PC-3 (cell line): ENCODE measurements around the gene STOX2. TPM values are rescaled to one million over a fixed set of nuclear protein-coding genes. Genes with fewer than 3 reads are reported as not detected.

Experiments
- ATAC-seq: fragments of 200-7000 bp; cut with Tn5 transposase; 2 replicates; pipeline ENCODE4 v1.9.1; 2020; ENCODE audit warnings: mild to moderate bottlenecking, moderate library complexity
- BruUV-seq: library from RNA; stranded (reverse); fragments of 400-500 nt; replicated peaks from 2 replicates; lab custom pipeline; 2021; lab: Mats Ljungman, UMichigan
- CTCF ChIA-PET: fragments of 300-600 bp; sonication (Branson Sonifier 250); formaldehyde crosslinking; loops from one replicate; lab custom pipeline; 2022; ENCODE audit warnings: antibody characterized with exemption; lab: Charles Lee
- POLR2A ChIA-PET: fragments of 300-600 bp; sonication (Branson Sonifier 250); formaldehyde crosslinking; loops from one replicate; lab custom pipeline; 2022; ENCODE audit warnings: antibody characterized with exemption; ENCODE audit not compliant: unreplicated experiment; lab: Charles Lee
- DNase-seq: peaks from one replicate; pipeline ENCODE4 v3.0.0-alpha.2; 2015
- H2AFZ ChIP-seq: fragments of 300-600 bp; sonication (generic); 2 replicates; pipeline ENCODE4 v1.6.0; 2016; ENCODE audit warnings: antibody characterized with exemption, low read length
- H3F3A ChIP-seq: fragments of 300-600 bp; sonication (generic); one replicate; pipeline ENCODE4 v1.6.0; 2017; ENCODE audit warnings: antibody characterized with exemption, low read length, control low read depth, mild to moderate bottlenecking; ENCODE audit not compliant: unreplicated experiment
- H3K27ac ChIP-seq: fragments of 300-600 bp; sonication (generic); 2 replicates; pipeline ENCODE4 v1.5.1; 2016; ENCODE audit warnings: mild to moderate bottlenecking, low read length
- H3K27me3 ChIP-seq: fragments of 300-600 bp; sonication (generic); 2 replicates; pipeline ENCODE4 v1.6.1; 2016; ENCODE audit warnings: low read length, mixed read lengths
- H3K36me3 ChIP-seq: fragments of 300-600 bp; sonication (generic); 2 replicates; pipeline ENCODE4 v1.6.1; 2016; ENCODE audit warnings: low read depth, mixed run types, low read length, mixed read lengths
- H3K4me1 ChIP-seq: fragments of 300-600 bp; sonication (generic); 2 replicates; pipeline ENCODE4 v1.5.1; 2016; ENCODE audit warnings: low read length; ENCODE audit not compliant: insufficient read depth
- H3K4me2 ChIP-seq: fragments of 300-600 bp; sonication (generic); 2 replicates; pipeline ENCODE4 v1.6.0; 2016; ENCODE audit warnings: low read length
- H3K4me3 ChIP-seq: fragments of 300-600 bp; sonication (generic); 2 replicates; pipeline ENCODE4 v1.5.1; 2016; ENCODE audit warnings: mild to moderate bottlenecking, low read length, mixed read lengths
- H3K79me2 ChIP-seq: fragments of 300-600 bp; sonication (generic); 2 replicates; pipeline ENCODE4 v1.6.1; 2017; ENCODE audit warnings: low read length, mixed read lengths
- H3K9ac ChIP-seq: fragments of 300-600 bp; sonication (generic); 2 replicates; pipeline ENCODE4 v1.6.0; 2016; ENCODE audit warnings: mild to moderate bottlenecking, low read length
- H3K9me2 ChIP-seq: fragments of 300-600 bp; sonication (generic); replicated peaks from 2 replicates; pipeline ENCODE4 v1.6.1; 2016; ENCODE audit warnings: mixed run types, low read length, mixed read lengths
- H3K9me3 ChIP-seq: fragments of 300-600 bp; sonication (generic); 2 replicates; pipeline ENCODE4 v1.6.1; 2016; ENCODE audit warnings: low read length, mixed read lengths
- H4K20me1 ChIP-seq: fragments of 300-600 bp; sonication (generic); 2 replicates; pipeline ENCODE4 v1.6.1; 2016; ENCODE audit warnings: low read length, mixed read lengths
- EZH2 ChIP-seq: fragments of 300-600 bp; sonication (generic); IDR thresholded peaks from one replicate; pipeline ENCODE4 v1.6.1; 2017; ENCODE audit warnings: antibody characterized with exemption, mild to moderate bottlenecking, low read length; ENCODE audit not compliant: unreplicated experiment
- EZH2phosphoT487 ChIP-seq: fragments of 300-600 bp; sonication (generic); IDR thresholded peaks from 2 replicates; pipeline ENCODE4 v1.6.1; 2018; ENCODE audit warnings: mild to moderate bottlenecking, antibody characterized with exemption, low read length, borderline replicate concordance
- intact Hi-C: fragments of 100-400 bp; cut with micrococcal nuclease; formaldehyde crosslinking; loops from 2 replicates; pipeline ENCODE4 v1.9.0; 2023
- total RNA-seq: library from RNA; depleted of rRNA; stranded (reverse); fragments of >200 nt; gene quantifications from 2 replicates; pipeline ENCODE4 v1.2.3, GENCODE V29; 2014
- TF ChIP-seq, protein P1 (sequence below): fragments of 300-600 bp; sonication (generic); conservative IDR thresholded peaks from 2 replicates; pipeline ENCODE4 v1.5.1; 2017; ENCODE audit warnings: antibody characterized with exemption, low read depth, mild to moderate bottlenecking, low read length

The STOX2 gene
- total RNA-seq, 1 experiment from 2014 or later: 3.6 TPM

DNA sequence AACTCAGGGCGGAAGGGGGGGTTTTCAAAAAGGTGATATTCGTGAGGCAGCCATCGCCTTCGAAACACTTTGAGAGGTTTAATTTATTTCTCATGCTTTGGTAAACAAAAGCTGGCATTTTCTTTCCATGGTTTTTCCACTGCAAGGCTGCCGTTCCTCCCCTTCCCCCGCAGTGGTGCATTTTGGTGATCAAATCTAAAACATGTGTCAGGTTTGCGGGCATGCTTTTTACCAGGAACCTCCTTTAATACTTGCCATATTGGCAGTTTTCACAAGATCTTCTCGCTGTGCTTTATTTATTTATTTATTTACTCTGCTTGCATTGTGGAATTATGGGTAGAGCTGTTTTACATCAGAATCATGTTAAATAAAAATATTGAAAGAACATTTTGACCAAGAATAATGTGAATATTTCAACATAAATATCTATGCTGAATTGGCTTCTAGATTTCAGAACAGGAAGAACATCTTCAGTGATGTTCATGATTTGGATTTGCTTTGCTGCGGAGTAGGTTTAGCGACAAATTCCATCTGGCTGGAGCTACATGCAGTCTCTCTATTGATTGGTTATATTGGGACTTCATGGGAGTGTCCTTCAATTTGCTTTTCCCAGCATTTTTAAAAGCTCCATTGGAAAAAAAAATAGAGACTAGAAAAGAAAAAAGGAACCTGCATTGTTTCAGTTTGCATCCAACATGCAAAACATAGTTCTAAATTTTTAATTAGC lies 54.4 kb downstream of the STOX2 start:
- ATAC-seq: no peak
- H3K27ac ChIP-seq: no peak overlapping the region
- POLR2A ChIA-PET: no interaction called here
- no peak for TF ChIP-seq EZH2phosphoT487
- TF ChIP-seq, protein P1, sequence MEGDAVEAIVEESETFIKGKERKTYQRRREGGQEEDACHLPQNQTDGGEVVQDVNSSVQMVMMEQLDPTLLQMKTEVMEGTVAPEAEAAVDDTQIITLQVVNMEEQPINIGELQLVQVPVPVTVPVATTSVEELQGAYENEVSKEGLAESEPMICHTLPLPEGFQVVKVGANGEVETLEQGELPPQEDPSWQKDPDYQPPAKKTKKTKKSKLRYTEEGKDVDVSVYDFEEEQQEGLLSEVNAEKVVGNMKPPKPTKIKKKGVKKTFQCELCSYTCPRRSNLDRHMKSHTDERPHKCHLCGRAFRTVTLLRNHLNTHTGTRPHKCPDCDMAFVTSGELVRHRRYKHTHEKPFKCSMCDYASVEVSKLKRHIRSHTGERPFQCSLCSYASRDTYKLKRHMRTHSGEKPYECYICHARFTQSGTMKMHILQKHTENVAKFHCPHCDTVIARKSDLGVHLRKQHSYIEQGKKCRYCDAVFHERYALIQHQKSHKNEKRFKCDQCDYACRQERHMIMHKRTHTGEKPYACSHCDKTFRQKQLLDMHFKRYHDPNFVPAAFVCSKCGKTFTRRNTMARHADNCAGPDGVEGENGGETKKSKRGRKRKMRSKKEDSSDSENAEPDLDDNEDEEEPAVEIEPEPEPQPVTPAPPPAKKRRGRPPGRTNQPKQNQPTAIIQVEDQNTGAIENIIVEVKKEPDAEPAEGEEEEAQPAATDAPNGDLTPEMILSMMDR: no peak
- TF ChIP-seq EZH2: no peak
- H3K9ac ChIP-seq: no peak overlapping the region
- DNase-seq: no peak
- H3K79me2 ChIP-seq: no peaks in the 10 kb centered on the region
- H3K36me3 ChIP-seq: no peaks in the 10 kb centered on the region
- no peaks in the 10 kb centered on the region for H3K9me2 ChIP-seq
- no peak overlapping the region for H3K4me3 ChIP-seq
- no peaks in the 10 kb centered on the region for H3K9me3 ChIP-seq
- H3F3A ChIP-seq: no peaks in the 10 kb centered on the region
- no peaks in the 10 kb centered on the region for H4K20me1 ChIP-seq
- no peak overlapping the region for H2AFZ ChIP-seq
- BruUV-seq: no TSS peak
- no peaks in the 10 kb centered on the region for H3K4me1 ChIP-seq
- H3K27me3 ChIP-seq: peaks cover 32% of the 10 kb centered on the region; the same call in 1 of the 2 replicates
- intact Hi-C loops: loop anchor here (10.0 kb wide), 1 partner anchor 115 kb away; no protein-coding TSS in a partner anchor
- peak overlapping the region; percentile 5; the same call in 1 of the 2 replicates for H3K4me2 ChIP-seq
- CTCF ChIA-PET: no interaction called here

DNA sequence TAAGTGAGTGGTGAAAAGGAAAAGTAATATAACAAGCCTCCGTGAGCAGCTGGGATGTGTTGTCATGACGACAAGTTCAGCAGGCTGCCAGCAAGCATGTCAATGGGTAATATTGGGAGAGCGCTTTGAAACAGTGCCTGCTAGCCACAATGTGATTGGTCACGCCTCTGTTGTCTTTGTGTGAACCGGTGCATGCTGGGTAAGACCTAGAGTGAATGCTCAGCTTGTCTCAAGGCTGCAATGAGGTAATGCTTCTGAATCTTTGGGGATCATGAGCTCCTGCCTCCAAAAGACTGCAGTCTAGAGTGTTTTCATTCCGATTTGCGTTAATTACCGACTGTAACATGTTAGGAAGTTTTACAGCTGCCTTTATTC lies 54.9 kb downstream of the STOX2 start:
- POLR2A ChIA-PET: no interaction called here

More for the DNA sequence above, 54.9 kb downstream of the STOX2 start:
- no peaks in the 10 kb centered on the region for H3K36me3 ChIP-seq
- H3K4me1 ChIP-seq: no peaks in the 10 kb centered on the region
- H3K9ac ChIP-seq: no peak overlapping the region
- H3F3A ChIP-seq: no peaks in the 10 kb centered on the region
- H4K20me1 ChIP-seq: no peaks in the 10 kb centered on the region
- DNase-seq (peak; percentile 40), ATAC-seq (no peak)
- no peaks in the 10 kb centered on the region for H3K9me3 ChIP-seq
- H3K27ac ChIP-seq: no peak overlapping the region
- no TSS peak for BruUV-seq
- H3K9me2 ChIP-seq: no peaks in the 10 kb centered on the region
- H3K27me3 ChIP-seq: peaks cover 36% of the 10 kb centered on the region; the same call in 1 of the 2 replicates
- H3K4me3 ChIP-seq: no peak overlapping the region
- H3K4me2 ChIP-seq: peak overlapping the region; percentile 5; the same call in 1 of the 2 replicates
- intact Hi-C loops: no loop called here
- H3K79me2 ChIP-seq: no peaks in the 10 kb centered on the region
- TF ChIP-seq EZH2phosphoT487 (no peak), EZH2 (no peak)
- TF ChIP-seq, protein P1: no peak
- H2AFZ ChIP-seq: no peak overlapping the region
- CTCF ChIA-PET: no interaction called here
